ENCODE data around the gene MPIG6B.

- TF ChIP-seq, protein P1, sequence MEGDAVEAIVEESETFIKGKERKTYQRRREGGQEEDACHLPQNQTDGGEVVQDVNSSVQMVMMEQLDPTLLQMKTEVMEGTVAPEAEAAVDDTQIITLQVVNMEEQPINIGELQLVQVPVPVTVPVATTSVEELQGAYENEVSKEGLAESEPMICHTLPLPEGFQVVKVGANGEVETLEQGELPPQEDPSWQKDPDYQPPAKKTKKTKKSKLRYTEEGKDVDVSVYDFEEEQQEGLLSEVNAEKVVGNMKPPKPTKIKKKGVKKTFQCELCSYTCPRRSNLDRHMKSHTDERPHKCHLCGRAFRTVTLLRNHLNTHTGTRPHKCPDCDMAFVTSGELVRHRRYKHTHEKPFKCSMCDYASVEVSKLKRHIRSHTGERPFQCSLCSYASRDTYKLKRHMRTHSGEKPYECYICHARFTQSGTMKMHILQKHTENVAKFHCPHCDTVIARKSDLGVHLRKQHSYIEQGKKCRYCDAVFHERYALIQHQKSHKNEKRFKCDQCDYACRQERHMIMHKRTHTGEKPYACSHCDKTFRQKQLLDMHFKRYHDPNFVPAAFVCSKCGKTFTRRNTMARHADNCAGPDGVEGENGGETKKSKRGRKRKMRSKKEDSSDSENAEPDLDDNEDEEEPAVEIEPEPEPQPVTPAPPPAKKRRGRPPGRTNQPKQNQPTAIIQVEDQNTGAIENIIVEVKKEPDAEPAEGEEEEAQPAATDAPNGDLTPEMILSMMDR (IDR thresholded peaks at IDR 0.05; ENCODE audit: insufficient read depth, low read length) = no peak
- no peak for TF ChIP-seq GABPA (IDR thresholded peaks at IDR 0.05; ENCODE audit: low read depth)
- no peak for TF ChIP-seq POLR2AphosphoS5 (IDR thresholded peaks at IDR 0.05; ENCODE audit: low read depth)
These were observed 4.2 kb upstream of the MPIG6B start for GRCh38 chr6:31719001-31719400.

Data from HL-60 (cell line).